Muscle layer of duodenum (tissue), 2 donors: ENCODE measurements around the gene WBP1L.

Experiments
- H3K27ac ChIP-seq: one replicate; pipeline ENCODE4 v1.7.0; 2013; ENCODE audit warnings: mild to moderate bottlenecking, low read length
- H3K27me3 ChIP-seq: one replicate; pipeline ENCODE4 v1.7.0; 2013; ENCODE audit warnings: low read depth, mild to moderate bottlenecking, control low read depth, low read length
- H3K36me3 ChIP-seq, 2 donors: one replicate each; pipeline ENCODE4 v1.7.0; 2013; ENCODE audit warnings: low read length in 2 of 2, control low read depth in 1 of 2, mild to moderate bottlenecking in 1 of 2; ENCODE audit not compliant: insufficient read depth in 2 of 2, control insufficient read depth in 1 of 2
- H3K4me1 ChIP-seq, 2 donors: one replicate each; pipeline ENCODE4 v1.7.0; 2013; ENCODE audit warnings: low read length in 2 of 2, mild to moderate bottlenecking in 2 of 2, control low read depth in 1 of 2, moderate library complexity in 1 of 2; ENCODE audit not compliant: insufficient read depth in 2 of 2, control insufficient read depth in 1 of 2
- H3K4me3 ChIP-seq, 2 donors: one replicate each; pipeline ENCODE4 v1.7.0; 2013; ENCODE audit warnings: low read length in 2 of 2, low read depth in 1 of 2, mild to moderate bottlenecking in 1 of 2
- H3K9me3 ChIP-seq, 2 donors: one replicate each; pipeline ENCODE4 v1.7.0; 2013; ENCODE audit warnings: low read length in 2 of 2, control low read depth in 1 of 2, mild to moderate bottlenecking in 1 of 2; ENCODE audit not compliant: control insufficient read depth in 1 of 2
- donor health status: healthy.

WBP1L gene

GRCh38 chr10:102759497-102760210, 15.9 kb downstream of the WBP1L start:
- Histone ChIP-seq H3K27ac (no peak overlapping the region), H3K36me3 (peaks cover 0 to 3% of the 10 kb centered on the region in 2 donors), H3K4me3 (no peak overlapping the region), H3K27me3 (no peaks in the 10 kb centered on the region), H3K4me1 (peaks cover 0 to 11% of the 10 kb centered on the region in 2 donors), H3K9me3 (no peaks in the 10 kb centered on the region)

GRCh38 chr10:102761981-102762380, 18.2 kb downstream of the WBP1L start:
- no peak overlapping the region for H3K4me3 ChIP-seq
- H3K27ac ChIP-seq = no peak overlapping the region
- H3K4me1 ChIP-seq = peaks cover 0 to 16% of the 10 kb centered on the region in 2 donors
- H3K36me3 ChIP-seq = peaks cover 0 to 3% of the 10 kb centered on the region in 2 donors
- no peaks in the 10 kb centered on the region for H3K27me3 ChIP-seq
- no peaks in the 10 kb centered on the region for H3K9me3 ChIP-seq

- Histone ChIP-seq H3K4me1 (peaks cover 0 to 21% of the 10 kb centered on the region in 2 donors), H3K9me3 (no peaks in the 10 kb centered on the region), H3K4me3 (no peak overlapping the region), H3K36me3 (peaks cover 0 to 3% of the 10 kb centered on the region in 2 donors), H3K27ac (no peak overlapping the region), H3K27me3 (no peaks in the 10 kb centered on the region)
Observed at GRCh38 chr10:102762401-102763015, 18.8 kb downstream of the WBP1L start.

GRCh38 chr10:102763037-102763607, 19.4 kb downstream of the WBP1L start:
- no peak overlapping the region for H3K4me3 ChIP-seq
- peaks cover 0 to 21% of the 10 kb centered on the region in 2 donors for H3K4me1 ChIP-seq
- H3K36me3 ChIP-seq = peaks cover 0 to 3% of the 10 kb centered on the region in 2 donors
- no peak overlapping the region for H3K27ac ChIP-seq
- H3K9me3 ChIP-seq = no peaks in the 10 kb centered on the region
- H3K27me3 ChIP-seq = no peaks in the 10 kb centered on the region

DNA sequence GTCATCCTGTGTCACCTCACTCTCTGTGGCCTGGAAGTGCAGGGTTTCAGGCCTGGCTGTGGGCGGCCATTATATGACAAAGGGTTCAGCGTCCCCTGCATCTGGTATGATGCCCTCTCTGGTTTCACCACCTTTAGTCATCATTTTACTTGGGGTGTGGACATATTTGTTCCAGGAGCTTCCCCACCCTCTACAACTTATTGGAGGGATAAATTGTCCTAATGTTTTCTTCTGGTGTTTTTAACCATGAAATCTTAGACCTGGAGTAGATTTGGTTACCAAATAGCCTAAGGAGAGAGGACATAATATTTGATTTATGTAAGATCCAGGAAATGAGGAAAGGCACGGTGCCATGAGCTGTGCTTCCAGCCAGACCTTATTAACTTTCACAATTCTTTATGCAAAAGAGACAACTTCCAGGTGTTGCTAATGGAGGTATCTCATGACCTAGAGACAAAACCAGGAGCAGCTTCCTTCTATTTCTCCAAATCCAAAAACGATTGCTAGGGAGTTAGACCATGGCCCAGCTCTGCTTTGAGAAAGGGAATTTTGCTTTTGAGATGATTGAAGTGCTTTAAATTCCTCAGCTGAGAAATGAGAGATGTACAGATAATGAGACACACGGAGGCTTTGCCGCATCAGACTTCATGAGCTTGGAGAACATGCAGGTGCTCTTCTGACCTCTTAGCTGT, 20.9 kb downstream of the WBP1L start:
- H3K4me3 ChIP-seq = no peak overlapping the region
- peaks cover 0 to 3% of the 10 kb centered on the region in 2 donors for H3K36me3 ChIP-seq
- H3K4me1 ChIP-seq = peaks cover 3 to 21% of the 10 kb centered on the region in 2 donors
- H3K27ac ChIP-seq = no peak overlapping the region
- no peaks in the 10 kb centered on the region for H3K27me3 ChIP-seq
- no peaks in the 10 kb centered on the region for H3K9me3 ChIP-seq

- H3K36me3 ChIP-seq = peaks cover 0 to 3% of the 10 kb centered on the region in 2 donors
- H3K27me3 ChIP-seq = no peaks in the 10 kb centered on the region
- no peaks in the 10 kb centered on the region for H3K9me3 ChIP-seq
- H3K27ac ChIP-seq = no peak overlapping the region
- H3K4me1 ChIP-seq = peaks cover 5 to 23% of the 10 kb centered on the region in 2 donors
- H3K4me3 ChIP-seq = no peak overlapping the region
Observed at GRCh38 chr10:102765336-102765735, 21.6 kb downstream of the WBP1L start.

GRCh38 chr10:102767428-102768160, 23.8 kb downstream of the WBP1L start:
- Histone ChIP-seq H3K4me3 (no peak overlapping the region), H3K36me3 (peaks cover 0 to 3% of the 10 kb centered on the region in 2 donors), H3K27me3 (no peaks in the 10 kb centered on the region), H3K27ac (no peak overlapping the region), H3K4me1 (peaks cover 5 to 26% of the 10 kb centered on the region in 2 donors), H3K9me3 (no peaks in the 10 kb centered on the region)

DNA sequence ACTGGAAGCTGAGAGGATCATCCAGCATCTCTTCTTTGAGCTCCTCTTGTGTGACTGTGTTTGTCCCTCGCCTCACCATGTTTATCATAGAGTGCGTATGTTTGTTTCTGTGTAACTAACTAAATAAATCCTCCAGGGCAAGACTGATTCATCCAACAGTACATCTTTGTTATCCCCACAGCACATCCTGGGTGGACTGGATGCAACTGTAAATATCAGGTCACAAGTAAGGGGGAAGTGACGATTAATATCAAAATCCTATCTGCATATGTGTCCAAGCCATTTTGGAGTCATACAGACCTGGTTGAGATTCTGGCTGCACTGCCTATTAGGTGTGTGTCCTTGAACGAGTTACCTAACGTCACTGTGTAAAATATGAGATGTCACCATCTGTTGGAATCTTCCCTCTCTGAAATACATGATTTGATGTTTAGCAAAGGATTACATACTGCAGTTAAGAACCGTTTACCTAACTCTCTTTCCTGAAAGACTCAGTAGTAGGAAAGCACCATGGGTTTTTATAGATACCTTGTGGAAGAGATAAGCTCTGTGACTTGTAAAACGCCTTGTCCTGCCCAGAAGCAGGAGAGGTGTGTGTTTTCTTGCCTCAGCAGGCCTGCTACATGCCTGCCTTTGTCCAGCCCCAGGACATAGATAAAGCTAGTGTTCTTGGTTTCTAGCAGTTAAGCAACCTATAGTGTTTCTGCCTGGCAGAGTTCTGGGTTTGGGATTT, 25.8 kb downstream of the WBP1L start:
- Histone ChIP-seq H3K4me1 (peaks cover 13 to 37% of the 10 kb centered on the region in 2 donors), H3K27ac (no peak overlapping the region), H3K4me3 (no peak overlapping the region), H3K9me3 (no peaks in the 10 kb centered on the region), H3K36me3 (no peaks in the 10 kb centered on the region), H3K27me3 (no peaks in the 10 kb centered on the region)

DNA sequence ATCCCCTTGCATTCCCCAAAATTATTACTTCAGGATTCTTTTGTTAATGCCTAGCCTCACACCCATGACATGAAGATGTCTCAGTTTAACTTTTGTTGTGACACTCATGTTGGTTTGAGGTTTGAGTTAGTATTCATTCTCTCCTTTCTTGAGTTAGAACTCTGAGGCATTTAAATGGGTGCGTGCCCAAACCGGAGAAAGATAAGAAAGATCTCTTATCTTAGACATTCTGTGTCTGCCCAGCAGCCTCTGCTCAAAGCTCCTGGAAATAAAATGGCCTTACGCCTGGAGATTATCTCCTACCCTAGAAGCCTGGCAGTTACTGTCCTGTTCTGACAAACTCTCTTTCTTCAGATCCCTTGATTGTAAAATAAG, 26.3 kb downstream of the WBP1L start:
- H3K27me3 ChIP-seq = no peaks in the 10 kb centered on the region
- H3K9me3 ChIP-seq = no peaks in the 10 kb centered on the region
- no peaks in the 10 kb centered on the region for H3K36me3 ChIP-seq
- no peak overlapping the region for H3K4me3 ChIP-seq
- H3K4me1 ChIP-seq = peaks cover 14 to 40% of the 10 kb centered on the region in 2 donors
- no peak overlapping the region for H3K27ac ChIP-seq

DNA sequence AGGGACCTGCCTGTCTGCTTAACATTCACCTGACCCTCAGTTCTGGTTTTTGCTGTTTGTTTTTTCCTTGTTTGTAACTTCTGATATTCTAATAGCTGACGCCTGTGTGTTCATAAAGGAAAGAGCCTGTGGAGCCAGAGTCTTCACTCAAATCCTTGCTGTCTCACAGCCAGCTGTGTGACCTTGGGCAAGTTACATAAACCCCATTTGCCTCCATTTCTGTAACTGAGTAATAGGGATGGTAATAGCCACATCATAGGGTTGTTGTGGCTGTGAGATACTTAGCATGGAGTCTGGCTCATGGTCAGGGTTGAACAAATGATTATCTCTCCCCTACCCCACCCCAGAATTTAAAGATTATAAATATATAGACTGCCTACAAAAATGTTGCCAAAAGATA, 27.0 kb downstream of the WBP1L start:
- no peaks in the 10 kb centered on the region for H3K36me3 ChIP-seq
- H3K27me3 ChIP-seq = no peaks in the 10 kb centered on the region
- no peak overlapping the region for H3K4me3 ChIP-seq
- H3K27ac ChIP-seq = no peak overlapping the region
- peaks cover 21 to 47% of the 10 kb centered on the region in 2 donors for H3K4me1 ChIP-seq
- no peaks in the 10 kb centered on the region for H3K9me3 ChIP-seq
